Esophagus muscularis mucosa (tissue), 4 donors: ENCODE data around the gene NR3C2.

Source experiments
- CTCF ChIP-seq, 3 experiments: fragments of 200-600 bp in 2 of 3; fragments of 450-650 bp in 1 of 3; sonication (generic) in 2 of 3; IDR thresholded peaks; one replicate each; pipeline ENCODE4 v1.5.1; 2017 to 2019; ENCODE audit warnings: antibody characterized with exemption in 3 of 3, mild to moderate bottlenecking in 2 of 3, moderate library complexity in 1 of 3
- EP300 ChIP-seq: sonication (generic); formaldehyde crosslinking; IDR thresholded peaks from one replicate; pipeline ENCODE4 v1.6.1; 2017; ENCODE audit warnings: antibody characterized with exemption
- POLR2A ChIP-seq: fragments of 450-650 bp; IDR thresholded peaks from one replicate; pipeline ENCODE4 v1.6.1; 2017; ENCODE audit warnings: antibody characterized with exemption, moderate library complexity, mild to moderate bottlenecking, low read depth
- POLR2AphosphoS5 ChIP-seq, 2 donors: sonication (generic); formaldehyde crosslinking; IDR thresholded peaks; one replicate each; pipeline ENCODE4 v1.6.1; 2017; ENCODE audit warnings: antibody characterized with exemption in 2 of 2

DNA sequence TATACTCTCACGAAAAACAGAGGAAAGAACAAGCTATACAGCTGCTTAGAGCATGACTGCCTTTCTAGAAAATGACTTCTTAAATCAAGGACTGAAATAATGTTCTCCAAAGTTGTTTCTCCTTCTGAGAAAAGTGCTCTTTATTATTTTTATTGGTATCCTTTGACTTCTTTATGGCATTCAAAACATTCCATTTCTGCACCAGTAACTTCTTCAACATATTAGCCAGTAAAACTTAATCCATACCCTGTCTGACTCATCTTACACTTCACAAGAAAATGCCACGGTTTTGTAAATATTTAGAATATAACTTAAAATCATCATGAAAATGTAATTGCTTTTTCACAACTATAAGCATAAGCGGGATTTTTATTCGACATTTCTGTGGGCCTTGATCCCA, 180.4 kb downstream of the NR3C2 start:
- TF ChIP-seq CTCF (IDR thresholded peaks at IDR 0.05) = no peak
- TF ChIP-seq POLR2AphosphoS5 (IDR thresholded peaks at IDR 0.05) = no peak
- TF ChIP-seq EP300 = no peak
- no peak for TF ChIP-seq POLR2A
